ENCODE results near the gene GJD3.
"Not testable (repeated sequence)": the region's sequence is repeated elsewhere in the genome, so short reads cannot be mapped to it uniquely, and the experiment has no call there.

GJD3 gene

DNA sequence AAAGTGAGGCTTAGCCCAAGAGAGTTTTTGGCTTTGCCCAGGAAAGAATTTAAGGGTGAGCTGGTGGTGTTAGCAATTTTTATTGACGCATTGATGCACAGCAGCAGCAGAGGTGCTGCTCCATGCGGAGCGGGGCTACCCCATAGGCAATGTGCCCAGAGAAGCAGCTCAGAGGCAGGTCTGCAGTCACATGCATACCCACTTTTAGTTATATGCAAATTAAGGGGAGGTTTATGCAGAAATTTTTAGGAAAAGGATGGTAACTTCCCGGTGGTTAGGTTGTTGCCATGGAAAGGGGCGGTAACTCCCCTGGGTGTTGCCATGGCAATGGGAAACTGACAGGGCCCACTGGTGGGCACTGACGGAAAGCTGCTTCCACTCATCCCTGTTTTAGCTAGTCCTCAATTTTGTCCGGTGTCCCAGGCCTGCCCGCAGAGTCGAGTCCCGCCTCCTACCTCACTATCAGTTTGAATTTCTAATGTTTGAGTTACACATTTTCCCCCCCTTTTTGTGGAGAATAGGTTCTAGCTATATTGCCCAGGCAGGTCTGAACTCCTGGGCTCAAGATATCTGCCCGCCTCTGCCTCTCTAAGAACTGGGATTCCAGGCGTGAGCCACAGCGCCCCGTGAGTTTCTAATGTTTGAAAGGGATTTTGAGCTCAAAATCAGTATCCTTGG is 10.4 kb upstream of the GJD3 start:
- in situ Hi-C loops (cut with HindIII; ENCODE audit: low sequenced_read_pairs), result no loop called here

DNA sequence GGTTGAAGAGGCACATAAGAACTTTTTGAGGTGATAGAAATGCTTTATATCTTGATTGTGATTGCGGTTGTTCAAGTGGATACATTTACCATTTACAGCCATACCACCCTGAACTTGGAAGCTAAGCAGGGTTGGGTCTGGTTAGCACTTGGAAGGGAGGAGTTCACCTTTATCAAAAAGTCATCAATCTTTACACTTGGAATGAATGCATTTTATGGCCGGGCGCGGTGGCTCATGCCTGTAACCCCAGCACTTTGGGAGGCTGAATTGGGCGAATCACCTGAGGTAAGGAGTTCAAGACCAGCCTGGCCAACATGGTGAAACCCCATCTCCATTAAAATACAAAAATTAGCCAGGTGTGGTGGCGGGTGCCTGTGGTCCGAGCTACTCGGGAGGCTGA is 9.5 kb upstream of the GJD3 start:
- in situ Hi-C loops (cut with HindIII; ENCODE audit: low sequenced_read_pairs), result no loop called here
- no peak for DNase-seq (ENCODE audit: low read depth)
- TF ChIP-seq, protein P1, sequence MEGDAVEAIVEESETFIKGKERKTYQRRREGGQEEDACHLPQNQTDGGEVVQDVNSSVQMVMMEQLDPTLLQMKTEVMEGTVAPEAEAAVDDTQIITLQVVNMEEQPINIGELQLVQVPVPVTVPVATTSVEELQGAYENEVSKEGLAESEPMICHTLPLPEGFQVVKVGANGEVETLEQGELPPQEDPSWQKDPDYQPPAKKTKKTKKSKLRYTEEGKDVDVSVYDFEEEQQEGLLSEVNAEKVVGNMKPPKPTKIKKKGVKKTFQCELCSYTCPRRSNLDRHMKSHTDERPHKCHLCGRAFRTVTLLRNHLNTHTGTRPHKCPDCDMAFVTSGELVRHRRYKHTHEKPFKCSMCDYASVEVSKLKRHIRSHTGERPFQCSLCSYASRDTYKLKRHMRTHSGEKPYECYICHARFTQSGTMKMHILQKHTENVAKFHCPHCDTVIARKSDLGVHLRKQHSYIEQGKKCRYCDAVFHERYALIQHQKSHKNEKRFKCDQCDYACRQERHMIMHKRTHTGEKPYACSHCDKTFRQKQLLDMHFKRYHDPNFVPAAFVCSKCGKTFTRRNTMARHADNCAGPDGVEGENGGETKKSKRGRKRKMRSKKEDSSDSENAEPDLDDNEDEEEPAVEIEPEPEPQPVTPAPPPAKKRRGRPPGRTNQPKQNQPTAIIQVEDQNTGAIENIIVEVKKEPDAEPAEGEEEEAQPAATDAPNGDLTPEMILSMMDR (IDR thresholded peaks at IDR 0.05; ENCODE audit: low read depth, low read length, missing control alignments), result no peak
- H3K4me3 ChIP-seq (ENCODE audit: low read depth, low read length), result no peak overlapping the region

More for the DNA sequence above, 10.4 kb upstream of the GJD3 start:
- H3K4me3 ChIP-seq (ENCODE audit: low read depth, low read length), result no peak overlapping the region
- no peak for DNase-seq (ENCODE audit: low read depth)
- TF ChIP-seq, protein P1 (IDR thresholded peaks at IDR 0.05; ENCODE audit: low read depth, low read length, missing control alignments), result no peak

DNA sequence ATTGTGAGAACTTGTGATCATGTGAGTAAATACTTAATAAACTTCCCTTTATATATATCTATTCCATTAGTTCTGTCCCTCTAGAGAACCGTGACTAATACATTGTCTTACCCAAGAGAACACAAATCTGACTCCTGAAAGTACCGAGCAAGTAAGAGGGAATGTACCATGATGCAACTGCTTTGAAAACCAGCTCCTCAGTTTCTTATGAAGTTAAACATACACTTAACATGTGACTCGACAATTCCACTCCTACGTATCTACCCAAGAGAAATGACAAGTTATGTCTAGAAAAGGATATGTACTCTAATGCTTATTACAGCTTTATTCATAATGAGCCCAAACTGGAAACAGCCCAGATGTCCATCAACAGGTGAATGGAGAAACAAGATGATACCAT is 8.8 kb upstream of the GJD3 start:
- TF ChIP-seq, protein P1 (IDR thresholded peaks at IDR 0.05; ENCODE audit: low read depth, low read length, missing control alignments), result no peak
- in situ Hi-C loops (cut with HindIII; ENCODE audit: low sequenced_read_pairs), result no loop called here
- no peak for DNase-seq (ENCODE audit: low read depth)
- no peak overlapping the region for H3K4me3 ChIP-seq (ENCODE audit: low read depth, low read length)

DNA sequence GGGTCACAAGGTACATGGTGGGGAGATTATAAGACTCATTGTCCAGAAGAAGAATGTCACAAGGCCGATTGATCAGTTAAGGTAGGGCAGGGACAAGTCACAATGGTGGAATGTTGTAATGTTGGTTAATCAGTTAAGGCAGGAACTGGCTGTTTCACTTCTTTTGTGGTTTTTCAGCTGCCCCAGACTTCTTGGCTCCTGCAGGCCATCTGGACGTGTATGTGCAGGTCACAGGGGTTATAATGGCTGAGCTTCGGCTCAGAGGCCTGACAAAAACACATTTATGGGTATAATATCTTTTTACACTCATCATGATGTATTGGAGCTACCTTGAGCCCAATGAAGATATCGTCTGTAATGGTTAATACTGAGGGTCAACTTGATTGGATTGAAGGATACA is 8.1 kb upstream of the GJD3 start:
- H3K4me3 ChIP-seq (ENCODE audit: low read depth, low read length); in situ Hi-C loops (cut with HindIII; ENCODE audit: low sequenced_read_pairs); DNase-seq (ENCODE audit: low read depth): not testable (repeated sequence)

DNA sequence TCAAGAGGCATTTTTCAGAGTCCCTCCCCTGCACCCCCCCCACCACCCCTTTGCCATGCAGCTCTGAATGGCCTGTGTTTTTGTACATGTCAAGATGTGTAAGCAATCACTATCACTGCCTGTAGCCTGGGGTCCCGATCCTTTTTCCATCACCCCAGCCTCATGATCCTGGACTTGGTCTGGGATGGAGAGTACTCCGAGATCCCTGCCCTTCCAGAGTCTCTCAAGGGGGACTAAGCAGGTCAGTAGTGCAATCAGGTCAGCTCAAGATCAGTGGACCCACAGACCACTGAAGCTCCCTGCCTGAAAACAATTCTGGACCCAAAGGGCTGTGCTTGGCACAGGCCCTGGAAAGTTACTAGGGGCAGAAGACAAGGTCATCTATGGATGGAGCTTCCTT is 7.5 kb upstream of the GJD3 start:
- DNase-seq (ENCODE audit: low read depth), result no peak
- in situ Hi-C loops (cut with HindIII; ENCODE audit: low sequenced_read_pairs), result no loop called here
- TF ChIP-seq, protein P1 (IDR thresholded peaks at IDR 0.05; ENCODE audit: low read depth, low read length, missing control alignments), result no peak
- H3K4me3 ChIP-seq (ENCODE audit: low read depth, low read length), result no peak overlapping the region

DNA sequence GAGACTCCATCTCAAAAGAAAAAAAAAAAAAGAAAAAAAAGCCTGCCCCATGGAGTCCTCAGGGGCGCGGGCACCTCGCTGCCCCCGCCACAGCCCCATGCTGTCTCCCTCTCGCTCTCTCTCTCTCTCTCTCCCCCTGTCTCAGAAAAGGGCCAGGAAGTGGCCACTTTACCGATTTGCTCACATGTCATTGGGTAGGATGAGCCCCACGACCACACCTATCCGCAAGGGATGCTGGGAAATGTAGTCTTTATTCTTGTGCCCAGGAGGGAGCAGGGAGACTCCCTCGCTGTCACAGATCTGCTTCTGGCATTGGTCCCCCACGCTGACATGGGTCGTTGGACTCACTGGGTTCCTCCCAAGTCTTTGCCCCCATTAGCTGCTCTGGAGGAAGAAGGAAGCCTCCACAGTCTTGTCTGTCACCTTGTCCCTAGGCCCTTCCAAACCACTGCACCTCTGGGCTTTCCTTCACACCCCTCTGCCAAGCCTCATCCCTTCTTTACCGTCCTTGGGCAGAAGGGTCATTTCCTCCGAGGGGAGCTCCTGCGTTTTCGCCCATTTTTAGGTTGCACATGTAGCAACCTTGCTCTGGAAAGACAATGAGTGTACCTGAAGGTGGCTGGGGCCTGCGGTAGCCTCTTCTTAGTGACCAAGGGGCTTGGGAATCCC is 6.9 kb upstream of the GJD3 start:
- no peak for DNase-seq (ENCODE audit: low read depth)
- no peak overlapping the region for H3K4me3 ChIP-seq (ENCODE audit: low read depth, low read length)
- TF ChIP-seq, protein P1 (IDR thresholded peaks at IDR 0.05; ENCODE audit: low read depth, low read length, missing control alignments), result no peak
- in situ Hi-C loops (cut with HindIII; ENCODE audit: low sequenced_read_pairs), result no loop called here

DNA sequence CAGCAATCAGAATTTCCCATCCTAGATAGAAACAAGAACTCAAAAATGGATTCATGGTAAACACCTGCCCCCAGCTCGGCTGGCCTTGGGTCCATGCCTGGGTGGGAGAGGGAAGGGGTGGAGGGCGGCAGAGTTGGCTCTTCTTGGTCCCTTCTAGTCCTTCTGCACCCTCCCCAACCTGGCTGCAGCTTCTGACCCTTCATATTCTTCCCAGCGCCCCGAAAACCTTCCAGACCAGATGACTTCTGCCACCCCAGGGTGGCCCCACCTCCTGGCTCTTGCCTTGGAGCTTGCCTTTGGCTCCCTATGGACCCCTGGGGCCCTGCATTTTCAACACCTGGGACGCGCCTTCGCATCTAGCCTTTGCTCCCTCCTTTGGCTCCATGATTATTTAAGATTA is 5.4 kb upstream of the GJD3 start:
- no peak overlapping the region for H3K4me3 ChIP-seq (ENCODE audit: low read depth, low read length)
- in situ Hi-C loops (cut with HindIII; ENCODE audit: low sequenced_read_pairs), result no loop called here
- DNase-seq (ENCODE audit: low read depth), result no peak
- TF ChIP-seq, protein P1 (IDR thresholded peaks at IDR 0.05; ENCODE audit: low read depth, low read length, missing control alignments), result no peak

DNA sequence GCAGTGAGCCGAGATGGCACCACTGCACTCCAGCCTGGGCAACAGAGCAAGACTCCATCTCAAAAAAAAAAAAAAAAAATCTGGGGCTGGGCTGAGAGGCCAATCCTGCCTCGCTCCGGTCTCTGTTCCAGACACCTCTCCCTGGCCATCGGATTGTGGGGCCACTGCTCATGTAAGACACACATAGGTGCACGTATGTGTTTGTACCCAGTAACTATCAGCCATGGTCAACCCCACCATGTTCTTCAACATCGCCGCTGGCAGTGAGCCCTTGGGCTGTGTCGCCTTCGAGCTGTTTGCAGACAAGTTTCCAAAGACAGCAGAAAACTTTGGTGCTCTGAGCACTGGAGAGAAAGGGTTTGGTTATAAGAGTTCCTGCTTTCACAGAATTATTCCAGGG is 3.2 kb upstream of the GJD3 start:
- H3K4me3 ChIP-seq (ENCODE audit: low read depth, low read length); DNase-seq (ENCODE audit: low read depth); in situ Hi-C loops (cut with HindIII; ENCODE audit: low sequenced_read_pairs): not testable (repeated sequence)
